Stimulated activated CD4-positive, alpha-beta T cell treated with anti-CD3 and anti-CD28 coated beads, Interleukin-4, amount 100 ng/mL, for 48 hours (primary cell): ENCODE results near the gene TGFBRAP1.
A peak's percentile ranks its signal among the peaks of the same experiment; 100 is the strongest.

ENCODE experiments used
- DNase-seq, 2 donors: peaks; one replicate each; pipeline ENCODE4 v3.0.0-alpha.2; 2020; ENCODE audit warnings: low read depth in 2 of 2

Gene TGFBRAP1, protein sequence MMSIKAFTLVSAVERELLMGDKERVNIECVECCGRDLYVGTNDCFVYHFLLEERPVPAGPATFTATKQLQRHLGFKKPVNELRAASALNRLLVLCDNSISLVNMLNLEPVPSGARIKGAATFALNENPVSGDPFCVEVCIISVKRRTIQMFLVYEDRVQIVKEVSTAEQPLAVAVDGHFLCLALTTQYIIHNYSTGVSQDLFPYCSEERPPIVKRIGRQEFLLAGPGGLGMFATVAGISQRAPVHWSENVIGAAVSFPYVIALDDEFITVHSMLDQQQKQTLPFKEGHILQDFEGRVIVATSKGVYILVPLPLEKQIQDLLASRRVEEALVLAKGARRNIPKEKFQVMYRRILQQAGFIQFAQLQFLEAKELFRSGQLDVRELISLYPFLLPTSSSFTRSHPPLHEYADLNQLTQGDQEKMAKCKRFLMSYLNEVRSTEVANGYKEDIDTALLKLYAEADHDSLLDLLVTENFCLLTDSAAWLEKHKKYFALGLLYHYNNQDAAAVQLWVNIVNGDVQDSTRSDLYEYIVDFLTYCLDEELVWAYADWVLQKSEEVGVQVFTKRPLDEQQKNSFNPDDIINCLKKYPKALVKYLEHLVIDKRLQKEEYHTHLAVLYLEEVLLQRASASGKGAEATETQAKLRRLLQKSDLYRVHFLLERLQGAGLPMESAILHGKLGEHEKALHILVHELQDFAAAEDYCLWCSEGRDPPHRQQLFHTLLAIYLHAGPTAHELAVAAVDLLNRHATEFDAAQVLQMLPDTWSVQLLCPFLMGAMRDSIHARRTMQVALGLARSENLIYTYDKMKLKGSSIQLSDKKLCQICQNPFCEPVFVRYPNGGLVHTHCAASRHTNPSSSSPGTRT

DNA sequence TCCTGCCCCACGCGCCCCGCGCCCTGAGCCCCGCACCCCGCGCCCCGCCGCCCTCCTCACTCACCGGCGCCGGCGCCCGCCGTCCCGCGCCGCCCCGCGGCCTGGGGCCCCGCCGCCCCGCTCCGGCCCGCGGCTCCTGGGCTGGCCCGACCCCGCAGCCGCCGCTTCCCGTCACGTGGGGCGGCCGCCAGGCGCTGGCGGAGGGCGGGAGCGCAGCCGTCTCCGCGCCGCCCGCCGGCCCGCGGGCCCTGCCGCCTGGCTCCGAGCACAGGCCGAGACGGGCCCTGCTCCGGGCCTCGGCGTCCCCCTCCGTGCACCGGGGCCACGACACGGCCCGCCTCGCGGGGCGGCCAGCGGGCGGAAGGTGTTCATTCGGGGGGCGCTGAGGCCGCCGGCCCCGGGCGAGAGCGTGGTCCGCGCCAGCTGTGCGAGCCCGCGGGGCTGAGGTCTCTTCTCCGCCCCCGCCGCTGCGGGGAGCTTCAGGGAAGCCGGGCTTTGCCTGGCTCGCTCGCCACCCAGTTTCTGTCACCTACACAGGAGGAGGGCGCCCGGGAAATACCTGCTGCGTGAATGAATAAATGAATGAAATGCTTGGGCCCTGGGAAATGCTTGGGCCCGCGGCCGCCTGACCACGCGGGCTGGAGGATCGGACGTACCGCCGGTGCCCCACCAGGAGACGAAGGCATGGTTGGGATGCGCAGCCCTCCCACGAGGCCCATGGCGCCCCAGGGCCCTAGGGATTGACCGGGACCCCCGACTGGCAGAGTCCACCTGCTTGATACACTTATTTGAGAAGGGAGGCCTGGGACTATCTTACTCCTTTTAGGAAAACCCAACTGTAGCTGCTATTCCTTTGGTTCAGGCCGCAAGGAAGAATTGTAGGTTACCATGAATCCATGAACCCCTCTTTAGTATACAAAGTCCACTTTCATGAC is at the start of gene TGFBRAP1:
Gene TGFBRAP1 (minus strand): TSS at position 175 of the 935 bp plus-strand sequence. CDS start 21,434 bp downstream, outside the sequence.
- DNase-seq = peak; percentile 36 to 41

DNA sequence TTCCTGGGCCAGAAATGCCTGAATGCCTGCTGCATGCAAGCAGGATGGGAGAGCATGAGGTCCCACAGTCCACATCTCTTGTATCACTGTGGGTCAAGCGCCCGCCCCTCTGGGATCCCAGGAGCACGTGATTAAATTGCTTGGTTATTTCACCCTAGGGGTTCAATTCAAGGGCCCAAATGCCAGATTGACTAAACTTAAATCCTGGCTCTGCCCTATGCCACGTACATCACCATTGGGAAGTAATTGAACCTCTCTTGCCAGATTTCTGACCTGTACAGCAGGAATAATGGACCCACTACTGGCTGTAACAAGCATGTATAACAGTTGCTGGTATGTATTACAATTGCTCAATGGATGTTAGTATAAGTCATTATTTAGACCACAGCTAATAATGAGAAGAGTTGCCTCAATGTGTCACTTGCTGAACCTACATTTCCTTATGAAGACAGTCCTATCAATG is 49.4 kb upstream of the TGFBRAP1 start:
- DNase-seq = no peak

DNA sequence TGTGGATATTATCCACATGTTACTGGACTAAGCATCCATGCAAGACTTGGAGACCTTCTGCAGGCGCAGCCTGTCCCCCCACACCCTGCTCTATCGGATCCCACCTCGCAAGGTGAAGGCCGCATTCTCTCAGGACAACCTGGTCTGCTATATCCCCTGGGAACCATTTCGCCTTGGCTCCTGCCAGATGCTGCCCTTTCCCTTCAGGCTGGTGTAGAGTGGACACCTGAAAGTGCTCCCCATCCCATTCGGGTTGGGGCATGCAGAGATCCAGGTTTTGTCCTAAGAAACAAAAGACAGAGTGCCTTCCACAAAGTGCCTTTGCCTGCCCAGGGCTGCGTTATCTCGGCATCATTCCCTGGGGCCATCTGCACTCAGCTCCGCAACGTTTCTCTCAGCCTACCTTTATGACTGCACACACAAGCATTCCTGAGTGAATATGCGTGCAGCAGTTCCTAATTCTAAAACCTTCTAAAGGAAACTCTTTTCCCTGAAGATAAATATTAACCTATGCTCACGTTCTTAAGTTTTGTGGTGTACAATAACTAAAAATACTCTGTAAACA is 48.8 kb upstream of the TGFBRAP1 start:
- DNase-seq = no peak

DNA sequence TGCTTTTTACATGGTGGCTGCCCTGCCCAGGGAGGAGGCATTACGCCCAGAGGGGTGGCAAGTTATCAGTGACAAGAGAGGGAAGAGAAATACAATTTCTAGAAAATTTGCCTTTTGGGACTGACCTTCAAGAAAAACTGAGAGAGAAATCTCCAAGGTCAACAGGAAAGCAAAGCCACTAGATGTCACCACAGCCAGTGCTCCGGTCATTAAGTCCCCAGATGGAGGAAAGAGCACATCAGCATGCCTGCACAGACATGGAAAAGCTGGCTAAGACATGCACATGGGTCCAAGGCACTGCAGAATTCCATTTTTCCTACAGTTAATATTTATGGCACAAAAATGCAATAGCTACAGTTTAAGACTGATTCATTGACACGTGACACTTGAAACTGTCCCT is 48.3 kb upstream of the TGFBRAP1 start:
- DNase-seq = no peak

DNA sequence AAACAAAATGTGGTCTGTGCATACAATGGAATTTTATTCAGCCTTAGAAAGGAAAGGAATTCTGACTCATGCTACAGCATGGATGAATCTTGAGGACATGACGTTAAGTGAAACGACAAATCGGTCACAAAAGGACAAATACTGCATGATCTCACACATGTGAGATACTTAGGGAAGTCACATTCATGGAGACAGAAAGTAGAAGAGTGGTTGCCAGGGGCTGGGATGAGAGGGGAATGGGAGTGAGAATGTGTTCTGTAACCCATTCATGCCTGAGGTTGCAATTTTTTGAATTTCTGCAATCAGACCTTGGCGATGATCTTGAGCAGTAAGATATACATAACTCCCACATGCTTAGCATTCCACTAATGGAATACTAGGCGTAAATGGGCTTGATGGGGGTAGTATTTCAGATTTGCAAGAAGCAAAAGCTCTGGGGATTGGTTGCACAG is 47.3 kb upstream of the TGFBRAP1 start:
- DNase-seq = no peak

DNA sequence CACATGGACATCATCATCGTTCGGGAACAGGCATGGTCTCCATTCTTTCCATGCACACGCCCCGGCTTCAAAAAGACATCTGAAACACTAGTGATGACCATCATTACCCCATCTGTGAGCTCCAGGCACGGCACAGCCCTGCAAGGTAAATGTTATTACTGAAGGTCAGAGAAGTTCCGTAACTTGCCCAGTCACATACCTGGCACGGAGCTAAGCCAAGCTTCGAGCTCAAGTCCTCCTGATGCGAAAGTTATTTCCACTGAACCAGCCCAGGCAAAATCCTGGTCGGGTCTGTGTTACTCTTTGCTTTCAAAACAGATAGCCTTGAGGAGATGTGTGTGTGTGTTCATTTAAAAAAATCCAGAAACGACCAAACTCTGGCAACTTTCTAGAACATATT is 46.5 kb upstream of the TGFBRAP1 start:
- DNase-seq = no peak

DNA sequence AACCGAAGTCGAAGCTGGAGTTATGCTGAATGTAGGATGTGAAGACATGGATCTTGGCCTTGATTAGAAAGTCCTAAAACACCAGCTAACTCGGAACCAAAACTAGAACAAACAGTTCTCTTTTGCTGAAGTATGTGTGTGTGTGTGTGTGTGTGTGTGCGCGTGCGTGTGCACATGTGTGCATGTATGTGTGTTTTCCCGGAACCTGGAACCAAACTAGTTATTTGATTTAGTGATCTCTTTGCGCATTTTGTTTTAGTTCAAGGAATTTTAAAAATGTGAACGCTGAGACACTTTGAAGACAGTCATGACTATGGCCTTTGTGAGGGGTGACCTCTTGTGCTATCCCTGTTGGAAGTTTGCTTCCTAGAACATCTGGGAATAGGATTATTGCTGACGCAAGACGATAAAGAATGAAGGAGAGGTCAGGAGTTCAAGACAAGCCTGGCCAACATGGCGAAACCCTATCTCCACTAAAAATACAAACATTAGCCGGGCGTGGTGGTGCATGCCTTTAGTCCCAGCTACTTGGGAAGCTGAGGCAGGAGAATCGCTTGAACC is 45.5 kb upstream of the TGFBRAP1 start:
- no peak for DNase-seq

DNA sequence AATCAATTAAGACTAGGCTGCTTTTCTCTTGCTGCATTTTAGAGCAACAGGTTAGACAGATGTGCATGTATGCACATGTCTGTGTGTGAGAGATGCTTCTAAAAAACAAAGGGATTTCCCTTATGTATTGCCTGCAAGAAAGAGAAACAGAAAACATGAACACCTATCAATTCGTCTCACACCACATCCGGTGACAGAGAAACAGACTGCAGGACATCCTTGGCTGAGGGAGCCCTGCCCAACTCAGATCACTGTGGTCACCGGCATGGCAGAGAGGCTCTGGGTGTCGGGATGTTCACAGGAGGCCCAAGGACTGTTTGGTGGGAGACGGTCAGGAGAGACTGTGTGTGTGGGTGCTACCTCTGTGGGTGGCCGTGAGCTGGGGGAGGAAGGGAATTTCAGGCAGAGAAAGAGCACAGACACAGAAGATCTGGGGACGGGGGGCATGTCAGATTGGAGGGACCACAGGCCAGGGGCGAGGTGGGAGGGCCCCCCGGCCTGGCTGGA is 44.4 kb upstream of the TGFBRAP1 start:
- no peak for DNase-seq

DNA sequence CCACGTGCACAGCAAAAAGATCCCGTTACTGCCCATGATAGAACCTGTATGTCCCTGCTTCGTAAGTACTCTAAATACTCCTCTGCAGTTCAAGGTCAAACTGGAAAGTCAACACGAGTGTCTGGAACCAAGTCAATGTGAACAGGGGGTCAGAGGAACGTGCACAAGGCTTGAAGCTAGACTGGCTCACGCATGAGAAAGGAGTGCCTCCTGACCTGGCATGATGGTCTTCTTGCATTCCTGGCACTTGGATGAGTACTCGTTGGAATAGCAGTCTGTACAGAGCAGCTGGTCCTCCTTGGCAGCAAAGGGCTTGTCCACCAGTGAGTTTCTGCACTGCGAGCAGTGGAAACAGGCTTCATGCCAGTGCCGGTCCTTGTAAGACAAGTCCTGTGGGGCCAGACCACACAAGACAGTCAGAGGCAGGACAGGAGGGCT is 43.8 kb upstream of the TGFBRAP1 start:
- no peak for DNase-seq

DNA sequence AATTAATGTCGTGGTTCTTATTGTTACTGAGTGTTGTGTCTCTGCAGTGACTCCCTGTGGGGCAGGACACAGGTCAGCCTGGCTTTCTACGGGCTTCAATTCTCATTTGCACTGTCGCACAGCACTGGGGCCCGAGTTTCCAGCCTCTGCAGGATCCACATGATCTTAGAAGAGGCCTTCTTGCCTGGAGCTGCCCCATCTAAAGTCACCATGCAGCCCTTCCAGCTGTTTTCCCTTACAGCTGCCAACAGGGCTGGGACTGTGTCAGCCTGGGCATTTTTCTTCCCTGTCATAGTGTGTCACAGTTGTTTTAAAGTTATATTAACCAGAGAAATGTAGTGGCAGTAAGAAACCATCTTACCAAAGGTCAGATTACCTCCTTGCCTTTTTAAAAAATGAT is 42.3 kb upstream of the TGFBRAP1 start:
- DNase-seq = no peak

DNA sequence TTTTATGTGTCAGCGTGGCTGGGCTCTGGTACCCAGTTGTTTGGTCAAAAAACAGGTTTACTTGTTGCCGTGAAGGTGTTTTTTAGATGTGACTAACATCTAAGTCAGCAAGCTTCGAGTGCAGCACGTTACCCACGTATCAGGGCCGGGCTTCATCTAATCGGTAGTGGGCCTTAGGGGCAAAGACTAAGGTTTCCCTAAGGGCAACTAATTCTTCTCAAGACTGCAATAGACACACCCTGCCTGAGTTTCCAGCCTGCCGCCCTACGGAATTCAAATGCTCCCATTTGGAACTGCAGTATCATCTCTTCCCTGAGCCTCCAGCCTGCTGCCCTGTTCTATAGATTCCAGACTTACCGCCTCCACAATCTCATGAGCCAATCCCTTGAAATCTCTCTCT is 41.6 kb upstream of the TGFBRAP1 start:
- DNase-seq = no peak

DNA sequence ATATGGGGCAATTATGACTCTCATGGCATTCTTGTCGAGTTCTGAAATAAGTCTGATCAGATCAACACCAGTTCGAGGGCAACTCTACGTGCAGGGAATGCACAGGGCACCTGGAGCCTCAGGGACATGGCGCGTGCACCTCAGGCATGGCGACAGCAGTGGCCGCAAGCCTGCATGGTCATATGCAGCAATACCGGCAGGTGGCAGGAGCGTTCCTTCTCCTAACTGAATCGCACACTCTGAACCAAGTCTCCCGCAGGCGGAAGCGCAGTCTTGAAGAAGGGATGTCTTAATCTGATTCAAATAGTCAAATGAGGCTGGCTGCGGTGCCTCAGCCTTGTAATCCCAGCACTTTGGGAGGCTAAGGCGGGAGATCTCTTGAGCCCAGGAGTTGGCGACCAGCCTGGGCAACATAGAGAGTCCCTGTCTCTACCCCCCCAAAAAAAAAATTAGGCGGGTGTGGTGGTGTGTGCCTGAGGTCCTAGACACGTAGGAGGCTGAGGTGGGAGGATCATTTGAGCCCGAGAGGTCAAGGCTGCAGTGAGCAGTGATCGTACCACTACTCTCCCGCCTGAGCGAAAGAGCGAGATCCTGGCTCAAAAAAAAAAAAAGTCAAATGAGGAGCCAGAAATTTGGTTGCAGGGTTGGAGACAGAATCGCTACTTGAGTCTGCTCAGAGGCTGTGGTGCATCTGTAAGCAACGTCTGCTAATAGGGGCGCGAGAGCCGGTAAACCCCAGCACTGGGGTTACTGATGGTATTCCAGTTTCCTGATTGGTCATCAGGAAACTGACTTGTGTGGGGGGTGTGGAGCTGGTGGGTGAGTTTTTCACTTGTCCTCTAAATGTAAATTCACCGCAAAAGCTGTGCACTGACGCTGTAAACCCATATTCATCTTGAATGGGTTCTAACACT is 40.5 kb upstream of the TGFBRAP1 start:
- peak; percentile 82 to 86 for DNase-seq

DNA sequence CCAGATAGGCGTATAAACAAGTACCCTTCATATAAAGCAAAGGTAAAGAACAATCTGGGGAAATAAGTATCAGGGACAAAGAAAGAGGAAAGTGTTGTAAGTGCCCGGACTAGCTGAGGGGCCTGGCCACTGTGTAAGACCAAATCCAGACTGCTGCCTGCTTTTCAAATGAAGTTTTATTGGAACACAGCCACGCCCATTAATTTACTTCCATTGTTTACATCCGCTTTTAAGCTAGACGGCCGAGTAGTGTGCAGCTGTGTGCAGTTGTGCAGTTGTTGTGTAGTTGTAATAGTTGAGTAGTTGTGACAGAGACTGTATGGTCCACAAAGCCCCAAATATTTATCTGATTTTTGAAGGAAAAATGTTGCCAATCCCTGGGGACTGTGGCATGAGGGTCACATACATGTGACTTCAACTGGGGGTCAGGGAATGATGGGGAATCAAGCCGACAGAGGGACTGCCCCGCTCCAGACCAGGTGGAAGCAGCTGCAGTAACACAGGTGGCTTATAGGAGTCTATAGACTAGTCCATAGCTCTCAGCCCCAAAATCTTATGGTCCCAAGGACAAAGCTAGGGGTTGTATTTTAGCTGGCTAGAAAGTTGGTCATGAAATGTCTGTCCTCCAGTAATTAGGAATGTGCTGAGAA is 39.3 kb upstream of the TGFBRAP1 start:
- no peak for DNase-seq

DNA sequence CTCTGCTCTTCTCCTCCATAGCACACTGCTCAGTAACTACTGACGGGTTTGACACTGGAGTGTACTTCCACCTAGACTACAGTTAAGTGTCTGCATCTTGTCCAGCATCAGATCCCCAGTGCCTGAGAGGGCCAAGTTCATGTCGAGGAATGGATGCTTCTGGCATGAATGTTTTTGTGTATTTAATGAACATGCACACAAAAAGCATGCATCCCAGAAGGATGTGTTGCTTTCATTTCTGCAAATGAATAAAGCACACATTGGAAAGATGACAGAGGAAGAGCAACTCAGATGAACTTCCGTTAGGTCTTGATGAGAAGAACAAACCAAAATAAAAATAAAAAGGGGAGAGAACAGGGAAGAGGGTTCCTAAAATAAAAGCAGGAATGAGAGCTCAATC is 35.7 kb upstream of the TGFBRAP1 start:
- no peak for DNase-seq

DNA sequence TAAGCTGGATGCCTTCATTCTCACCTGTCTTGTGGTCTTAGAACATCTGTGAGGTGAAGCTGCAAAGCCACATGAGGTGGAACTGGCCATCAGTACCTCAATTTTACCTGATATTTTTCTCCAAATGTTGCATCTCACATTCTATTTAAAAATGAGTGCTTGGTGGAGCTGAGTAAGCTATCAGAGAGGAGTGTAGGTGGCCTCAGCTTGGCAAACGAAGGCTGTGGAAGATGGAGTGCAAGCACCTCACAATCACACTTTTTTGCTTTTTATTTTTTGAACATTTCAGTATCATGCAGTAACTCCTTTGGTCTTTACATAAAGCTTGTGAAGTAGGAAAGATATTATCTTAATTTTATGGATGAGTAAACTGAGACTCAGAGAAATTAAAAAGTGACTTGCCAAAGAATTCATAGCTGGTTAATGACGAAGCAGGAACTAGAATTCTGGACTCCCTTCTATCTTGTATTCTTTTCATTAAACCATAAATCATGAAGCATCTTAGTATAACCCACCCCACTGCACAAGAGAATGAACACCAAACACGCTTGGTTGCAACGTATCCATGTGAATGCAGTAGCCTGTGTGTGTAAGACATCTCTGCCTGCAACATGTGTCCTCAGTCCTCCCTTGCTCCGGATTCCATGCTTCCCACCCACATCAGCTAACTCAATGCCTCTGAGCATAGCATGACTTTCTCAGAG is 35.1 kb upstream of the TGFBRAP1 start:
- DNase-seq = no peak

DNA sequence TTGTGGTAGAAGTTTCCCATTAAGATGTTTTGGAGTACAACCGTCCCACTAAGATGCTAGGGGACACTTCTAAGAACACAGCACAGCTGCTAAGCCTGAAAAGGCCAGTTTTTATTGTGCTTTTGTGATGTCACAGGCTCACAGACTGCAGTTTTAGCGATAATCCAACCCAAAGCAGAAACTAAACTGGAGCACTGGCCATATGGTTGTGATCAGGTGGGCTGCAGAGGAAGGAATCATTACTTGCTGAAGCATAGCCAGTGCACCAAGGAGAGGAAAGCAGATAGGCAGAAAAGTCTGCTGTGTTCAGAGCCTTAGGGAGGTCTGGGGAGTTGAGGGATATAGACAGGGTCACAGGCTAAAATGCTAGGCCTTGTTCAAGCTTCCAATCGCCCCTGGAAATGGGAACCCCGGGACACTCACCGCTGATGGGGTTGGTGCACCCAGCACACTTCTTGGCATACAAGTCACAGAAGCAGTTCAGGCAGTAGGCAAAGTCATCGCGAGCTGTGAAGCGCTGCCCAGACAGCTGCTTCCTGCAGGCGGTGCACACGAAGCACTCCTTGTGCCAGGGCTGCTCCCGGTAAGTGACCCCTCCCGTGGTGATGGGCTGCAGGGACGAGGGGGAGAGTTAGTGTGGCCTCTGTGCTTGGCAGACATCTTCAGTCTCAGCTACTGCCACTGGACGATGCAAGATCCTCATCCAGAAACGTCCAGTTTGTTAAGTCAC is 33.5 kb upstream of the TGFBRAP1 start:
- DNase-seq = no peak

DNA sequence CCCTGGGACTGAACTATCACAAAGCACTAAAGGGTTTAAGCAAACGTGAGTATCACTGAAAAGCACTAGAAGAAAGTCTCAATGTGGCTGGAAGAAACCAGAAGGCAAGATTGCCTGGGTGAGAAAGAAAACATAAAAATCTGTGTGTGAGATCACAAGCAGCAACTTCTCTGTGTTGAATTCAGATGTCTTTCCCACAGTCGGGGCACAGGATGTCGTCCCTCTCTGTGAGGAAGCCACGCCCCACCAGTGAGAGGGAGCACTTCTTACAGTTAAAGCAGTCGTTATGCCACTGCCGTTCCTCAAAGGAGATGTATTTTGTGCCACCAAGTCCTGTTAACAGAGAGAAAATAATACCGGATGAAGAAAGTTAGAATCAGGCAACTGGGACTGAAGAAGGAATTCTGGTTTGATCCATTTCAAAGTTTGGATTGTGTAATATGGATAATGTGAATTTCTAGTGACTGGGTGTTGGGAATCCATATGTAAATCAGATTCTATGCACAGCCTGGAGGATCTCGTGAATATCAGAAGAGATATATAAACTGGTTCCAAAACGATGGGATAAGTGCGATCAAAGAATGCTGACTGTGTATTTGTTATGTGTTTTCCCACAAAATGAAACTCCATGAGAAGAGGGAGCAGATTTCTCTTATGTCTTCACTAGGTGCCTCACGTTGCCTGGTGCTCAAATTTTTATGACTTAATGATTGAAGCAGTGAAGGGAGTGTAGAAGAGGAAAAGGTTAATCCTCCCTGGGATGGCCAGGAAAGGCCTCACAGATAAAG is 31.8 kb upstream of the TGFBRAP1 start:
- no peak for DNase-seq
